ENCODE data around the gene UGT1A8. TPM values are rescaled to one million over a fixed set of nuclear protein-coding genes. Genes with fewer than 3 reads are reported as not detected.

UGT1A8 gene
- total and polyA plus RNA-seq, 9 donors, result not detected

GRCh38 chr2:233802132-233802815 is 184.8 kb downstream of the UGT1A8 start:
- no peaks in the 10 kb centered on the region for H3K36me3 ChIP-seq
- no peaks in the 10 kb centered on the region for H3K9me3 ChIP-seq
- WGBS, 3 donors, result 46 to 70% (median 61%) methylated on average over 3 of the region's 3 CpGs
- no peak overlapping the region for H3K27ac ChIP-seq
- intact Hi-C loops (cut with DNase I), result no loop called here
- no peaks in the 10 kb centered on the region for H3K27me3 ChIP-seq
- H3K4me3 ChIP-seq, result no peak overlapping the region
- peak in 1 of 5 donors; percentile 17 for DNase-seq
- TF ChIP-seq POLR2A (IDR thresholded peaks at IDR 0.05) (no peak), EP300 (IDR thresholded peaks at IDR 0.05) (no peak)
- TF ChIP-seq, protein P1, sequence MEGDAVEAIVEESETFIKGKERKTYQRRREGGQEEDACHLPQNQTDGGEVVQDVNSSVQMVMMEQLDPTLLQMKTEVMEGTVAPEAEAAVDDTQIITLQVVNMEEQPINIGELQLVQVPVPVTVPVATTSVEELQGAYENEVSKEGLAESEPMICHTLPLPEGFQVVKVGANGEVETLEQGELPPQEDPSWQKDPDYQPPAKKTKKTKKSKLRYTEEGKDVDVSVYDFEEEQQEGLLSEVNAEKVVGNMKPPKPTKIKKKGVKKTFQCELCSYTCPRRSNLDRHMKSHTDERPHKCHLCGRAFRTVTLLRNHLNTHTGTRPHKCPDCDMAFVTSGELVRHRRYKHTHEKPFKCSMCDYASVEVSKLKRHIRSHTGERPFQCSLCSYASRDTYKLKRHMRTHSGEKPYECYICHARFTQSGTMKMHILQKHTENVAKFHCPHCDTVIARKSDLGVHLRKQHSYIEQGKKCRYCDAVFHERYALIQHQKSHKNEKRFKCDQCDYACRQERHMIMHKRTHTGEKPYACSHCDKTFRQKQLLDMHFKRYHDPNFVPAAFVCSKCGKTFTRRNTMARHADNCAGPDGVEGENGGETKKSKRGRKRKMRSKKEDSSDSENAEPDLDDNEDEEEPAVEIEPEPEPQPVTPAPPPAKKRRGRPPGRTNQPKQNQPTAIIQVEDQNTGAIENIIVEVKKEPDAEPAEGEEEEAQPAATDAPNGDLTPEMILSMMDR (IDR thresholded peaks at IDR 0.05), result no peak
- no peaks in the 10 kb centered on the region for H3K4me1 ChIP-seq (ENCODE audit: insufficient read depth)

GRCh38 chr2:233803292-233803911 is 186.0 kb downstream of the UGT1A8 start:
- Histone ChIP-seq H3K9me3 (no peaks in the 10 kb centered on the region), H3K27me3 (no peaks in the 10 kb centered on the region), H3K27ac (no peak overlapping the region), H3K36me3 (no peaks in the 10 kb centered on the region), H3K4me3 (no peak overlapping the region), H3K4me1 (ENCODE audit: insufficient read depth) (no peaks in the 10 kb centered on the region)
- TF ChIP-seq POLR2A (IDR thresholded peaks at IDR 0.05) (no peak), EP300 (IDR thresholded peaks at IDR 0.05) (no peak)
- TF ChIP-seq, protein P1 (IDR thresholded peaks at IDR 0.05), result no peak
- intact Hi-C loops (cut with DNase I), result no loop called here
- WGBS, 3 donors, result 52 to 66% (median 59%) methylated on average over 2 of the region's 2 CpGs
- DNase-seq, result peak in 1 of 5 donors; percentile 14

DNA sequence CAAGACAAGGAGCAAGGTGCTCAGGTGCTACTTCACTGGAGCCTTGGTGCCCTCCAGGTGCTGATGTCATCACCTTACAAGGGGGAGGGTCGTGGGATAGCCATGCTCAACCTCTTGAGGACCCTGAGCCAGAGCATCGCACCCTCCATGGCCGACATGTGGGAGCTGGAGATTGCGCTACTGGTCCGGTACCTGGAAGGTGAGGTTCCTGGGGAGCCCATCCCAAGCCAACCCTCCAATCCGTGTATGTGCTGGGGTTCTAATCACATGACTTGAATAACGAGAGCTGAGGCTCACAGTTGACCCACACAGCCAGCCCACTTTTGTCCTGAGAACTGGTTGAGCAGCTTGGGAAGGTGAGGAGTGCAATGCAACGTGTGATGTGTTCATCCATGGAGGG is 186.6 kb downstream of the UGT1A8 start:
- no peak overlapping the region for H3K27ac ChIP-seq
- intact Hi-C loops (cut with DNase I), result no loop called here
- H3K27me3 ChIP-seq, result no peaks in the 10 kb centered on the region
- no peak for DNase-seq
- 59 to 73% (median 60%) methylated on average over 8 of the region's 8 CpGs for WGBS, 3 donors
- H3K4me1 ChIP-seq (ENCODE audit: insufficient read depth), result no peaks in the 10 kb centered on the region
- TF ChIP-seq POLR2A (IDR thresholded peaks at IDR 0.05), result no peak
- no peak for TF ChIP-seq EP300 (IDR thresholded peaks at IDR 0.05)
- TF ChIP-seq, protein P1 (IDR thresholded peaks at IDR 0.05), result no peak
- no peaks in the 10 kb centered on the region for H3K9me3 ChIP-seq
- H3K36me3 ChIP-seq, result no peaks in the 10 kb centered on the region
- H3K4me3 ChIP-seq, result no peak overlapping the region

- TF ChIP-seq POLR2A (IDR thresholded peaks at IDR 0.05) (no peak), EP300 (IDR thresholded peaks at IDR 0.05) (no peak)
- no peaks in the 10 kb centered on the region for H3K36me3 ChIP-seq
- no peaks in the 10 kb centered on the region for H3K27me3 ChIP-seq
- no peak overlapping the region for H3K4me3 ChIP-seq
- H3K9me3 ChIP-seq, result no peaks in the 10 kb centered on the region
- intact Hi-C loops (cut with DNase I), result no loop called here
- no peaks in the 10 kb centered on the region for H3K4me1 ChIP-seq (ENCODE audit: insufficient read depth)
- 71 to 80% (median 73%) methylated on average over 12 of the region's 12 CpGs for WGBS, 3 donors
- peak in 2 of 5 donors; percentile 5 to 22 for DNase-seq
- no peak overlapping the region for H3K27ac ChIP-seq
Measured at GRCh38 chr2:233807215-233807865, 189.9 kb downstream of the UGT1A8 start.

Measured in ovary (tissue), 9 donors.